Activated gamma-delta T cell treated with anti-CD3 and anti-CD28 coated beads, Interleukin-2, amount 50 U/mL, for 16 hours (primary cell): ENCODE measurements around the gene PTAFR.

Experiments
- DNase-seq: peaks from one replicate; pipeline ENCODE4 v3.0.0-alpha.2; 2020; ENCODE audit warnings: low read depth

The PTAFR gene

DNA sequence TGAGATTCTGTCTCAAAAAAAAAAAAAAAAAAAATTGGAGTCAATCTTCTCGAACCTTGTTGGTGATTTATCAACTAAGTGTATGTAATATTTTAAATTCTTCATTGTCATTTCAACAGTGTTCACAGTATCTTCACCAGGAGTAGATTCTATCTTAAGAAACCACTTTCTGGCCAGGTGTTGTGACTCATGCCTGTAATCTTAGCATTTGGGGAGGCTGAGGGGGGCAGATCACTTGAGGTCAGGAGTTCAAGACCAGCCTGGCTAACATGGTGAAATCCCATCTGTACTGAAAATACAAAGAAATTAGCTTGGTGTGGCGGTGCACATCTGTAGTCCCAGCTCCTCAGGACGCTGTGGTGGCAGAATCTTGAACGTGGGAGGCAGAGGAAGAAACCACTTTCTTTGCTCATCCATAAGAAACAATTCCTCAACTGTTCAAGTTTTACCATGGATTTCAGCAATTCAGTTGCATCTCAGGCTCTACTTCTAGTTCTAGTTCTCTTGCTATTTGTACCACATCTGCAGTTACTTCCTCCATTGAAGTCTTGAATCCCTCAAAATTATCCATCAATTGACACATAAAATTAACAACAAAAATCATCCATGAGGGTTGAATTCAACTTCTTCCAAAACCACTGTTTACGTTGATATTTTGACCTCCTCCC, 57.7 kb downstream of the PTAFR start:
- no peak for DNase-seq

DNA sequence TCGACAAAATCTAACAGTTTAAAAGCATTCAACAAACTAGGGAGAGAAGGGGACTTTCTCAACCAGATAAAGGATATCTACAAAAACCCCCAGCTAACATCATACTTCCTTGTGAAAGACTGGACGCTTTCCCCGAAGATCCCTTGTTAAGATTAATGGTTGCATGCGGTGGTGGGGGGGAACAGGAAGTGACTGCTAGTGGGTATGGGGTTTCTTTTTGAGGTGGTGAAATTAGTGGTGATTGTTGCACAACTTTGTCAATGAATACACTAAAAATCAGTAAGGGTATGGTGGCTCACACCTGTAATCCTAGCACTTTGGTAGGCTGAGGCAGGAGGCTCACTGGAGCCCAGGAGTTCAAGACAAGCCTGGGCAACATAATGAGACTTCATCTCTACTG, 61.2 kb downstream of the PTAFR start:
- DNase-seq = peak; percentile 8

DNA sequence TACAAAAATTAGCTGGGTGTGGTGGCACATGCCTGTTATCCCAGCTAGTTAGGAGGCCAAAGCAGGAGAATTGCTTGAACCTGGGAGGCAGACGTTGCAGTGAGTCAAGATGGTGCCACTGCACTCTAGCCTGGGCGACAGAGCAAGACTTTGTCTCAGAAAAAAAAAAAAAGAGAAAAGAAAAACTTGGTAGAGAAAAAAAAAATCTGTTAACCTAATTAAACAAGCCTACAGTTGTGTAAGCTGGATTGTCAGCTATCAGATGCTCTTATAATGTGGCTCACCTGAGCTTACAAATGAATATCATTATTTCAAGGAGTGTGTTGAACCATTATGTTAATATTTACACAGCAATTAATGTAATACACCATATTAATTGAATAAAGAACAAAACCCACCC, 61.6 kb downstream of the PTAFR start:
- DNase-seq = no peak

DNA sequence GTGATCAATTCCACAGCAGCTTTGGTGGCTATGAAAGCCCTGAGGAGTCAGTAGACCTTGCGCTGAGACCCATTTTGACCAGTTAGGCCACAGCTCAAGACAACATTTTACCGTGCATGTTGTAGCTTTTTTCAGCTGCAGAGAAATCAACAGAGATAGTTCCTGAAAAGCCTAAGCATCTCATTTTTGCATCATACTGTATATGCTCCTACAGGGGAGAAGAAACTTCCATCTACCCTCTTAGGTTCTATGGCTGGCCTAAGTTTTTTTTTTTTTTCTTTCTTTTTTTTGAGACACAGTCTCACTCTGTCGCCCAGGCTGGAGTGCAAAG, 63.3 kb downstream of the PTAFR start:
- no peak for DNase-seq

DNA sequence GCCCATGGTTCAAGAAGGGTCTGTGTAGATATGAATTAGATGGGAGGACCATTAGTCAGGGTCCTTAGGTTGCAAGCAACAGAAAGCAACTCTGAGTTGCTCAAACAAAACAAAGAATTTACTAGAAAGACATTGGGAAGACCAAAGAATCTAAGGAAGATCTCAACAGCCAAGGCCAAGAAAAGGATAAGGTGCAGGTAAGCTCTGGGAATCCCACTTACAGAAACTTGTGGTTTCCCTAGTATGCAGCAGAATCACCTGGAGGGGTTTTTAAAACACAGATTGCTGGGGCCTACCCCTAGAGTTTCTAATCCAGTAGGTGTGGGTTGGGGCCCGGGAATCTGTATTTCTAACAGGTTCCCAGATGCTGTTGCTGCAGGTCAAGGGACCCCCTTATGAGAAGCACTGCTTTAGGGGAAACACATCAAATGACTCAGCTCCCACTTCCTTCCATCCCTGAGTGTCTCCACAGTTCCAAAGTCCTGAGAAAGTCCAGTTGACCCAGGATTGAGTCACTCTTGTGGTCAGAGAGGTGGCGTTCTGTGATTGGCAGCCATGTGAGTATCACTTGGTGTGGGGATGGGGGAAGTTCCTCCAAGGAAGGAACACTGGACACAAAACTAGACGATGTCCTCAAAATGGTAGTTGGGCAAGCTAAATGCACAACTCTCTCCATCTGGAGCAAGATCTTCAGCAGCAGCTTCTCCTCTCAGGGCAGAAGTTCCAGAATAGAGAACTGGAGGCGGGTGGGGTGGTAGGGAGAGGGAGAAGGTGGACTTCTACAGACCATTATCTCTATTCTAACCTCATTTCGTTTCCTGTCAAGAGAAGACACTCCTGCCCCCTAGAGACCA, 63.9 kb downstream of the PTAFR start:
- no peak for DNase-seq

DNA sequence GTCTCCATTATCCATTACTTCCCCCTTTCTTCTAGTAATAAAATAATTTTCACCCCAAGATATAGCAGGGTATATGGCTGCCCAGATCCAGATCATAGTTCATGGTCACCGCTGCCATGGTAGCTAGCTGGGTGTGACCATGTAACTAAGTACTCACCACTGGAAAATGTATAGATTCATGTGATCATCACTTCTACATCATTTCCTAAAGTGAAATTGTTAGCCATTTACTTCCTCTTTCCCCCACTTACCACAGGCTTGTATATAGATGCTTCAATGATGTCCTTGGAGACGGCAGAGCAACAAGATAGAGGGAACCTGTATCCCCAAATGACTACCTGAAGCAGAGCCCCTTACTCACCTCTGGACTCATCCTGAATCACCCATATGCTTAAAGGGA, 65.3 kb downstream of the PTAFR start:
- DNase-seq = no peak

DNA sequence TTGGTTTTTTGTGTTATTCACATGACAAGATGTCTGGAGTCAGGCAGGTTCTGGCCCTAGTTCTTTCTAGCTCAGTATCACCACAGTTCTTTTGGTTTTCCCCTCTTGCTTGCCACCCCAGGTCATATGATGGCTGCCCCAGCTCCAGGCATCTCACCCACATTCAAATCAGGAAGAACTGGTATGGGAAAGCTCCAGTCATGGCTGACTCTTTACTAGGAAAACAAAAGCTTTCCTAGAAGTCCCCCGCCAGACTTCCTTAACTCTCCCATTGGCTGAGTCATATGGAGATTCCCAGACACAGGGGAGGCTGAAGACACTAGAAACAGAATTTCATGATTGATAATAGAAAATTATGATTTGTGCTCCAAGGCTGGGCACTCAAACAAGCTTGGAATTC, 65.9 kb downstream of the PTAFR start:
- no peak for DNase-seq

DNA sequence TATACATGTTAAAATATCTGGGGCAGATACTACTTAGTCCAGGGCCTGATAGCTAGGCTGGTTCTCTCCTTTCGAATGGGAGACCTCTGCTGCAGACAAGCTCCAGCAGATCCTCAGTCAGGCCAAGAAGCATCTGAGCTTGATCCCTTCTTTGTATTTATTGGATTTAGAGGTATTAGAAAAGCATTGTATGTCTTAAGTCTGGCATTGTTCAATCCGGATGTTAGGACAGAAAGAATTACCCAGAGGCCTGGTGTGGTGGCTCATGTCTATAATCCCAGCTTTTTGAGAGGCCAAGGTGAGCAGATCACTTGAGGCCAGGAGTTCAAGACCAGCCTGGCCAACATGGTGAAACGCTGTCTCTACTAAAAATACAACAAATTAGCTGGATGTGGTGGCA, 66.9 kb downstream of the PTAFR start:
- DNase-seq = no peak

DNA sequence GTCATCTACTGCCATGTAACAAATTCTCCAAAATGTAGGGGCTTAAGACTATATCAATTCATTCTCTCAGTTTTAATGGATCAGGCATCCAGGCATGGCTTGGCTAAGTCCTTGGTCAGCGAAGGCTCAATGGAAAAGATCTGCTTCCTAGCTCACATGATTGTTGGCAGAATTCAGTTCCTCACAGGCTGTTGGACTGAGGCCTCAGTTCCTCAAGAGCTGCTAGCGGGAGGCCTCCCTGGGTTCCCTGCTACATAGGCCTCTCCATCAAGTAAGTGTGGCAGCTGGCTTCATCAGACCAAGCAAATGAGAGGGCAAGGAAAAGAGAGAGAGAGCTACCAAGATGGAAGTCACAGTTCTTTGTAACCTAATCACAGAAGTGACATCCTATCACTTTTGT, 68.5 kb downstream of the PTAFR start:
- no peak for DNase-seq

DNA sequence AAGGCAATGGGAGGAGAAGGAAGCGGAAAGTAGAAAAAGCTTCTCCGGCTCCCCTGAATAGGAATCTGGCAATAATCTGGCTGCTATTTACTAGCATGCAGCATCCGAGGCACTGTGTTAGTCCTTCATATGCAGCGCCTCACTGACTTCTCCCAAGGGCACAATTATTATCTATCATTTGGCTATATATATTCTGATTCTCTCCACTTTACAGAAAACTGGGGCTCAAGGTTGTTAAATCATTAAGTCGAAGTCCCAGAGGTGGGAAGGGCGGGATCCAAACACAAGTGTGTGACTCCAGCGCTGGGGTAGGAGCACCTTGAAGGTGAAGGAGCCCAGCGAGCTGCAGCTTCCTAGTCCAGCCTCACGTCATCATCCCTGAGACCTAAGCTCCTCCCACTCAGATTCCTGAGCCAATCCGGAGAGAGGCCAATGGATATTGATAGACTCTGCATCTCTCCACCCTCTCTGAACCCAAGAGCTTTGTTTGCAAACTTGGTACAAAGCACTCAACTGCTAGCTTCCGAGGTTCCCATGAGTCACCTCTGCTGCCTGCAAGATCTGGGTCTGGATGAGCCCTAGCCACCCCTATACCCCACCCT, 71.5 kb downstream of the PTAFR start:
- no peak for DNase-seq

DNA sequence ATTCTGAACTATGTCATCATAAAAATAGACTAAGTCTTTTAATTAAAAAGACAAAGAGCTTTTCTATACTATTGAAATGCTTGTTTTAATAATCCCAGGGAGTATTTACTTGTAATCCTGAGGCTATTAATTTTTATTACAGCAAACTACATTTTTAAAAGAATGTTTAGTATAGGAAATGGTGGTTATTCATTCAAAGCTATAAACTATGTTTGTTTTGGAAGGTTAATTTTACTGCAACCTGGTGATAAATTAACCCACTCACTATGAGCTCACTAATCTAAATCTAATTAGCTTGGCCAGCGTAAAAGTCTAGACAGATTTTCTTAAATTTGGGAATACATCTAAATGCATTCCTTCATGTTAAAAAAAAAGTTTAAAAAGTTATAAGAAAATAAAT, 74.3 kb downstream of the PTAFR start:
- no peak for DNase-seq

DNA sequence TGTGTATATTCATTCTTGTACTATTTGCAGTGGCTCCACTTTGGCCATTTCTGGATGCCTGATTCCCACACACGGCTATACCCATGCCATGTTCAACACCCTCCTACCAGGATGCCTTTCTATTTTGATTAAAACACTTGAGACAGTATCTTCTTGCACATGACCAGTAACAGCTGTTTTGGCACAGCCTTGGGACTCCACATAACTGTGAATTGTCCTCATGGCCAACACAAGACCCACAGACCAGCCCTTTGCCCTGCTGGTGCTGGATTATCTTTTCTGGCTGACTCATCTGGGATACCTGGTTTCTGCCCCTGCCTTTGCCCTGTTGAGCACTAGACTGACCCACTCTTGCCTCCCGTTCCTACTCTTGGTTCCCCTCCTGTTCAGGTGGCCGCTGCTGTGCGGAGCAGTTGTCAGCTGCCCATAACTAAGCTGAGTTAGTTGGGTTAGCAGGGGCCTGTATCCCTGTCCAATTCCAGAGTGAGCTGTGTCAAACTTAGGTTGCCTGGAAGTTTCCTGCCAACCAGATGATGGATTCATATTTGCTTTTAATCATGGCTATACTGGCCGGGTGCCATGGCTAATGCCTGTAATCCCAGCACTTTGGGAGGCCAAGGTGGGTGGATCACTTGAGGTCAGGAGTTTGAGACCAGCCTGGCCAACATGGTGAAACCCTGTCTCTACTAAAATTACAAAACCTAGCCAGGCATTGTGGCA, 77.3 kb downstream of the PTAFR start:
- no peak for DNase-seq
